Panc1 (cell line): ENCODE results near the gene PRR13. TPM values are rescaled to one million over a fixed set of nuclear protein-coding genes. Genes with fewer than 3 reads are reported as not detected.
A peak's percentile ranks its signal among the peaks of the same experiment; 100 is the strongest.

ENCODE experiments used
- ATAC-seq: fragments of 200-7000 bp; cut with Tn5 transposase; 2 replicates; pipeline ENCODE4 v1.9.1; 2020; ENCODE audit warnings: mild to moderate bottlenecking, moderate library complexity
- BruUV-seq: library from RNA; stranded (reverse); fragments of 400-500 nt; replicated peaks from 2 replicates; lab custom pipeline; 2021; lab: Mats Ljungman, UMichigan
- CTCF ChIA-PET: fragments of 300-600 bp; sonication (Branson Sonifier 250); formaldehyde crosslinking; loops from one replicate; lab custom pipeline; 2022; ENCODE audit warnings: antibody characterized with exemption; lab: Charles Lee
- POLR2A ChIA-PET: fragments of 300-600 bp; sonication (Branson Sonifier 250); formaldehyde crosslinking; loops from one replicate; lab custom pipeline; 2022; ENCODE audit warnings: antibody characterized with exemption; lab: Charles Lee
- DNase-seq: peaks from one replicate; pipeline ENCODE4 v3.0.0-alpha.2; 2010; ENCODE audit warnings: low read depth, low spot score
- H3K27ac ChIP-seq: 2 replicates; pipeline ENCODE4 v1.5.1; 2011; ENCODE audit warnings: mild to moderate bottlenecking, low read length, inconsistent platforms
- H3K27me3 ChIP-seq: fragments of 200-500 bp; sonication (Bioruptor generic); 2 replicates; pipeline ENCODE4 v1.6.0; 2014; ENCODE audit warnings: low read length, inconsistent platforms; ENCODE audit not compliant: control insufficient read depth, insufficient read depth
- H3K36me3 ChIP-seq: fragments of 200-500 bp; sonication (Bioruptor generic); 2 replicates; pipeline ENCODE4 v1.5.1; 2014; ENCODE audit warnings: inconsistent platforms, mild to moderate bottlenecking, low read length, moderate library complexity; ENCODE audit not compliant: control insufficient read depth, insufficient read depth
- H3K4me1 ChIP-seq: 2 replicates; pipeline ENCODE4 v1.5.1; 2011; ENCODE audit warnings: inconsistent platforms, mild to moderate bottlenecking, low read length, moderate library complexity; ENCODE audit not compliant: control insufficient read depth, insufficient read depth
- H3K4me3 ChIP-seq, 2 experiments: 2 replicates each; pipeline ENCODE4 v1.5.1; 2011 to 2012; ENCODE audit warnings: low read depth in 2 of 2, low read length in 2 of 2, mild to moderate bottlenecking in 2 of 2, inconsistent platforms in 1 of 2, moderate library complexity in 1 of 2
- H3K9me3 ChIP-seq: fragments of 200-500 bp; sonication (Bioruptor generic); 2 replicates; pipeline ENCODE4 v1.5.1; 2014; ENCODE audit warnings: low read depth, mild to moderate bottlenecking, inconsistent platforms, low read length, moderate library complexity; ENCODE audit not compliant: control insufficient read depth, insufficient read depth
- POLR2AphosphoS5 ChIP-seq: IDR thresholded peaks from 2 replicates; pipeline ENCODE4 v1.6.1; 2012; ENCODE audit warnings: mild to moderate bottlenecking, low read depth, low read length, moderate library complexity
- REST ChIP-seq, 2 experiments: IDR thresholded peaks; 2 replicates each; pipeline ENCODE4 v1.6.1; 2011 to 2012; ENCODE audit warnings: low read depth in 2 of 2, control low read depth in 1 of 2, low read length in 1 of 2, mild to moderate bottlenecking in 1 of 2, moderate library complexity in 1 of 2; ENCODE audit not compliant: insufficient read depth in 1 of 2
- SIN3A ChIP-seq: IDR thresholded peaks from 2 replicates; pipeline ENCODE4 v1.6.1; 2012; ENCODE audit warnings: low read depth, mild to moderate bottlenecking, low read length, moderate library complexity, borderline replicate concordance; ENCODE audit not compliant: insufficient read depth
- TCF7L2 ChIP-seq: IDR thresholded peaks from 2 replicates; pipeline ENCODE4 v1.6.1; 2011; ENCODE audit warnings: mild to moderate bottlenecking, low read depth, low read length, inconsistent platforms
- in situ Hi-C: cut with HindIII; loops from 2 replicates; pipeline ENCODE4 v1.10.0; 2016; ENCODE audit warnings: low sequenced_read_pairs, low pct_unique_long_range_greater_than_20kb
- intact Hi-C: fragments of 100-400 bp; cut with micrococcal nuclease; formaldehyde crosslinking; loops from one replicate; pipeline ENCODE4 v1.10.0; 2022; ENCODE audit not compliant: unreplicated experiment
- total RNA-seq: library from RNA; stranded (reverse); gene quantifications from one replicate; pipeline ENCODE4 v1.2.1, GENCODE V29; 2021; ENCODE audit not compliant: unreplicated experiment
- TF ChIP-seq, protein P1 (sequence below): fragments of 450-650 bp; IDR thresholded peaks from 2 replicates; pipeline ENCODE4 v1.5.1; 2017; ENCODE audit warnings: mild to moderate bottlenecking

PRR13 gene
- total RNA-seq, 1 experiment from 2014 or later, result 454 TPM

DNA sequence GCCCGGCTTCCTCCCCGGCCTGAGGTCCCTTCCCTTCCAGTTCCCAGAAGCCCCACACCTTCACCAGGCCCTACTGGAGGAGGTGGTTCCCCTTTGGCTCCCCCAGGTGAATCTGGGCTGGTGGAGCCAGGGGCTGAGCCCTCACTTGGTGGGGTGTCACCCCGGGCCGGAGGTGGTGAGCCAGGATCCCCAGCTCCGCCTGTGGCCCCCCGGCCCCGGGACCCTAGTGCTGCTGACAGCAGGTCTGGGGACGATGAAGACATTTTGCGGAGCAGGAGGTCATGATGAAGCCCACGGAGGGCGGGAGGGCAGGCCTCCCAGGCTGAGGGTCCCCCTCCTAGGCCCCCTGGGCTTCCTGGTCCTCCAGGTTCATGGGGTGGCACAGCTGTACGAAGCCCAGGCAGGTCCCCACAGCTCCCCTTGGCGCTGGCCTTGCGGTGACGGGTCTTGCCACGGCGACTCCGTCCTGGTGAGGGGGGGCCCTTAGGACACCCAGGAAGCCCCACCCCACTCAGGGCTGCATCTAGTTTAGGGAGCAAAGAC lies 41.2 kb downstream of the PRR13 start:
- TF ChIP-seq TCF7L2, result no peak
- TF ChIP-seq SIN3A, result no peak
- TF ChIP-seq, protein P1, sequence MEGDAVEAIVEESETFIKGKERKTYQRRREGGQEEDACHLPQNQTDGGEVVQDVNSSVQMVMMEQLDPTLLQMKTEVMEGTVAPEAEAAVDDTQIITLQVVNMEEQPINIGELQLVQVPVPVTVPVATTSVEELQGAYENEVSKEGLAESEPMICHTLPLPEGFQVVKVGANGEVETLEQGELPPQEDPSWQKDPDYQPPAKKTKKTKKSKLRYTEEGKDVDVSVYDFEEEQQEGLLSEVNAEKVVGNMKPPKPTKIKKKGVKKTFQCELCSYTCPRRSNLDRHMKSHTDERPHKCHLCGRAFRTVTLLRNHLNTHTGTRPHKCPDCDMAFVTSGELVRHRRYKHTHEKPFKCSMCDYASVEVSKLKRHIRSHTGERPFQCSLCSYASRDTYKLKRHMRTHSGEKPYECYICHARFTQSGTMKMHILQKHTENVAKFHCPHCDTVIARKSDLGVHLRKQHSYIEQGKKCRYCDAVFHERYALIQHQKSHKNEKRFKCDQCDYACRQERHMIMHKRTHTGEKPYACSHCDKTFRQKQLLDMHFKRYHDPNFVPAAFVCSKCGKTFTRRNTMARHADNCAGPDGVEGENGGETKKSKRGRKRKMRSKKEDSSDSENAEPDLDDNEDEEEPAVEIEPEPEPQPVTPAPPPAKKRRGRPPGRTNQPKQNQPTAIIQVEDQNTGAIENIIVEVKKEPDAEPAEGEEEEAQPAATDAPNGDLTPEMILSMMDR, result no peak
- peak; percentile 13 for TF ChIP-seq POLR2AphosphoS5
- CTCF ChIA-PET, result interaction anchor here (1.5 kb wide), 1 partner anchor 26 kb away, joined by 8 read pairs; no protein-coding TSS in a partner anchor
- H3K27ac ChIP-seq, result no peak overlapping the region; the same call in 1 of the 2 replicates
- H3K27me3 ChIP-seq, result no peaks in the 10 kb centered on the region
- peaks cover 29% of the 10 kb centered on the region for H3K36me3 ChIP-seq
- H3K9me3 ChIP-seq, result no peaks in the 10 kb centered on the region
- ATAC-seq, result peak; percentile 12
- in situ Hi-C loops (no loop called here), intact Hi-C loops (no loop called here)
- DNase-seq, result no peak
- H3K4me3 ChIP-seq, result no peak overlapping the region
- no TSS peak for BruUV-seq
- POLR2A ChIA-PET, result interaction anchor here (2.1 kb wide), 1 partner anchor 18 kb away, joined by 6 read pairs; the partner anchor contains the start of gene TARBP2
- H3K4me1 ChIP-seq, result peaks cover 15% of the 10 kb centered on the region

DNA sequence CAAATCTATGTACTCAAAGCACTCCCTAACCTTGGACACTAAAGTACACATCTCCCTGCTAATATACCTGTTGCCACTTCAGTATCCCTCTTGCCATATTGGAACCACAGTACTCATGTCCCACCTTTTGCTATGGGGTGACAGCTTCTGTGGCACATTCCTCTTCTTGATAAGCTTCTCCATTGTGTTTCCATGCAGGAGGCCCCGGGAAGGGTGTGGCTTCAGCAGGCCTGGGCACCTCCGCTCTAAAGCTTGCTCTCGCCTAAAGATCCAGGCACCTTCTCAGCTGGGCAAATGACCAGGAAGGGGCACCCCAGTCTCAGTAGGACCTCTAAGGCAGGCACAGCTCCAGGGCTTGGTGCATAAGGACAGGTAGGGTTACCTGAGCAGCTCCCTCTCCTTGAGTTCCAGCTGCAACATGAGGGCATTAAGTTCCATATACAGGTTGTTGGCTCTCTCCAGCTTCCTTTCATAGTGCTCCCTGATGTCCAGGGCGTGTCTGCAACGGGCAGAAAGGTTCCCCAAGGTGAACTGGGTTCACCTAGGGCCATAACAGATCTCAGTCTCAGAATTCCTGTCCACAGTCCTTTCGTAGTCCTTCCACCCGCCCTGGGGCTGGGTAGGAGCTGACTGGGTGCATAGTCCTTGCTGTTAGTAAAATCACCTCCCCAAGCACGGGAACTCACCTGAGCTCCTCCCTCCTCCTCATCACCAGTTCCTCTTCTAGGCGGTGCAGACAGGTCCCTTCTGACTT lies 41.9 kb downstream of the PRR13 start:
- no peak for TF ChIP-seq REST (IDR thresholded peaks at IDR 0.05; ENCODE audit: insufficient read depth in 1 of 2, low read depth in 2 of 2, low read length in 1 of 2)
- TF ChIP-seq, protein P1, result no peak
- TF ChIP-seq SIN3A, result no peak
- TF ChIP-seq POLR2AphosphoS5, result peak; percentile 83
- CTCF ChIA-PET, result no interaction called here
- H3K9me3 ChIP-seq, result no peaks in the 10 kb centered on the region
- peaks cover 15% of the 10 kb centered on the region for H3K4me1 ChIP-seq
- no TSS peak for BruUV-seq
- in situ Hi-C loops, result no loop called here
- H3K36me3 ChIP-seq, result peaks cover 26% of the 10 kb centered on the region
- DNase-seq (no peak), ATAC-seq (peak; percentile 9)
- intact Hi-C loops, result no loop called here
- POLR2A ChIA-PET, result interaction anchor here (0.6 to 2.1 kb wide), 2 partner anchors 15 to 18 kb away, joined by 3 to 6 read pairs; partner anchors contain the start of gene TARBP2
- no peak overlapping the region for H3K4me3 ChIP-seq
- no peak overlapping the region; the same call in 1 of the 2 replicates for H3K27ac ChIP-seq
- no peaks in the 10 kb centered on the region for H3K27me3 ChIP-seq
